ENCODE data around the gene GSG1L.
"Not testable (repeated sequence)": the region's sequence is repeated elsewhere in the genome, so short reads cannot be mapped to it uniquely, and the experiment has no call there.

Gene GSG1L

GRCh38 chr16:27748868-27749546, 314.5 kb downstream of the GSG1L start:
- peak; percentile 88 for DNase-seq (ENCODE audit: low read depth)
- H3K4me3 ChIP-seq (ENCODE audit: low read length) = no peak overlapping the region
- TF ChIP-seq CTCF (conservative IDR thresholded peaks at IDR 0.05; ENCODE audit: low read length) = peak; percentile 46

- DNase-seq (ENCODE audit: low read depth) = no peak
- H3K4me3 ChIP-seq (ENCODE audit: low read length) = no peak overlapping the region
- no peak for TF ChIP-seq CTCF (conservative IDR thresholded peaks at IDR 0.05; ENCODE audit: low read length)
These were observed 315.6 kb downstream of the GSG1L start for GRCh38 chr16:27747946-27748345.

DNA sequence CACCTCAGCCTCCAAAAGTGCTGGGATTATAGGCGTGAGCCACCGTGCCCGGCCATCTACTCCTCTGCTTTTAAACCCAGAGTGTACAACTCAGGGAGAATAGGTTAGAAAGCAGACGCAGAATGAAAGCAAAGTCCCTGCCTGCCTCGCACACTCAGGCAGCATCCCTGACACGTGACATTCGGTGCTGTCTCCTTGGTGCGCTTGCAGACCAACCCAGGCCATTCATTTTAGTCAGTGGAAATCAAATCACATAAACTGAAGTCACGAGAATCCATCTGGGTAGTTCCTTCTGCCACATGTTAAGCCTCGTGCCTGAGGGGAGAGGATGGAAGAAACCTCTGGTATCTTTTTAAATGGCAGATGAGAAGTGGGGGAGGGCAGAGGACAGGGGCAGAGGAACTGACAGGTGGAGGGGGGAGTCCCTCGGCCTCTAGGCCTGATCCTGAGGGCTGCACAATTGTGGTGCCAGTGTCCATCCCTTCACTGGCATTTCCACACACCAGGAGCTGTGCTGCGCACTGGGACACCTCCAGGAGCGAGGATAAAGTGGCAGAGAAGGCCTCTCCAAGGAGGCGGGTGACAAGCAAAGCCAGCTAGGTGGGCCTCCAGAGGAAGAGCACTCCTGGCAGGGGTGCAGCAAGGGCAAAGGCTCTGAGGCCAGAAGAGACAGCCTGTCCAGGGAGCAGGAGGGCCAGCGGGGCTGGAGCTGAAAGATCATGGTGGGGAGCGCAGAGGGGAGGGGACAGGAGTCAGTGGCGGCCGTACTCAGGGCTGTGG, 317.2 kb downstream of the GSG1L start:
- DNase-seq (ENCODE audit: low read depth) = no peak
- no peak overlapping the region for H3K4me3 ChIP-seq (ENCODE audit: low read length)
- TF ChIP-seq CTCF (conservative IDR thresholded peaks at IDR 0.05; ENCODE audit: low read length) = no peak

GRCh38 chr16:27745348-27745747, 318.2 kb downstream of the GSG1L start:
- no peak for DNase-seq (ENCODE audit: low read depth)
- H3K4me3 ChIP-seq (ENCODE audit: low read length) = no peak overlapping the region
- no peak for TF ChIP-seq CTCF (conservative IDR thresholded peaks at IDR 0.05; ENCODE audit: low read length)

- H3K4me3 ChIP-seq (ENCODE audit: low read length) = no peak overlapping the region
- DNase-seq (ENCODE audit: low read depth) = no peak
- TF ChIP-seq CTCF (conservative IDR thresholded peaks at IDR 0.05; ENCODE audit: low read length) = no peak
These were observed 319.6 kb downstream of the GSG1L start for GRCh38 chr16:27743963-27744362.

- not testable (repeated sequence) for H3K4me3 ChIP-seq (ENCODE audit: low read length)
These were observed 320.5 kb downstream of the GSG1L start for GRCh38 chr16:27743001-27743400.

DNA sequence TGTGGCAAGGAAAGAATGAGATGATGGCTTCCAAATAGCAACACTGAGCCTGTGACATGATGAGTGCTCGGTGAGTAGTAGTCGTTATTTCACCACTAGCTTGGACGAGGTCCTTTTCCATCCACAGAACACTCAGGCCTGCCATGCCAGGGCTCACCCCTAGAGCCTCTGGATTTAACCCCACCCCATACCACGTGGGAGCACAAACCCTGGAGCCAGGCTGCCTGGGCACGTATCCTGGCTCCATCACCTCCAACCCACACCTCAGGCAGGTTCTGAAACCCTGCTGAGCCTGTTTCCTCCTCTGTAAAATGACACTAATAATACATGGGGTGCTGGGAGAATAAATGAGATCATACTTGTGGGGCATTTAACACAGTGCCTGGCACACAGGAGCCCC, 321.2 kb downstream of the GSG1L start:
- no peak overlapping the region for H3K4me3 ChIP-seq (ENCODE audit: low read length)
- no peak for TF ChIP-seq CTCF (conservative IDR thresholded peaks at IDR 0.05; ENCODE audit: low read length)
- DNase-seq (ENCODE audit: low read depth) = no peak

More at GRCh38 chr16:27743001-27743400, 320.5 kb downstream of the GSG1L start:
- not testable (repeated sequence) for DNase-seq (ENCODE audit: low read depth)

Data from AG10803 (cell line).